ENCODE measurements around the gene TRAPPC3. TPM values are rescaled to one million over a fixed set of nuclear protein-coding genes. Genes with fewer than 3 reads are reported as not detected.

The TRAPPC3 gene
- total RNA-seq, 2 donors from 2014 or later = 62.4 to 63.0 TPM

- ATAC-seq = no peak
- no peak for DNase-seq
- intact Hi-C loops (cut with DNase I, micrococcal nuclease) = no loop called here
Observed at GRCh38 chr1:36135330-36135667, 14.0 kb downstream of the TRAPPC3 start.

DNA sequence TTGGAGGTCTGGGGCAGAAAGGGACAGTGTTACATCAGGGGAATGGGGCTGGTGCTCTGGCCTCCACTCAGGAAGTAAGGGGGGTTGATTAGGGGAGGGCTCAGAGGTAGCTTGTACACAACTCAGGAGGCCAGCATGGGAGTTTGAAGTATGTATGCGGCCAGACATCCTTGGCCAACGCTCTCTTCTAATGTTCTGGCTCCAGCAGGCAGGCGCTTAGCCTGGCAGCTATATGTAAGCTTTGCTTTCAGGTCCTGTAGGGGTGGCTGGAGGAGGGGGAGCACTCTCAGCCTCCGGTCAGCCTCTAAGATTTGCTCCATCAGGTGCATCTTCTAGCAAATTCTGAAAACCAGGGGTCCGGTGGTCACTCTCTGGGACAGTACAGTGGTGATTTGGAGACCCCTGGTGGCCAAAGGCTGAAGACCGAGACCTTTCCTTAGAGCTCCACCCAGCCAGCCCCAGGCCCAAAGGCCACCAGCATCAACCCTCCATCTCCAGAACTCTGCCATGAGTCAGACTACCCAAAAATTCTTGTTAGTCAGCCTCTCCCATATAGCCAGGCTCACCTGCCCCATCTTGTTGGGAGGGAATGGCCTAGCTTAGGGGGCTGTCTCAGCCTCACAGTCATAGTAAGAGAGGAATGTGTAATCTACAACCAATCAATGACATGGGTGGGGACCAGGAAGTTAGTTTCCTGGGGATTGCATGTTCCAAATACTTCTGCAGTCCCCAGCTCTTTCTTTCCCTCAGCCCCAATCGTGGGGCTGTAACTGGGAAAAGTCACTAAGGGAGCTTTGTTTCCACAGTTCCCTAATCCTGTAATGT, 14.6 kb downstream of the TRAPPC3 start:
- DNase-seq (peak in 1 of 2 donors; percentile 62), ATAC-seq (peak; percentile 39)
- intact Hi-C loops (cut with DNase I, micrococcal nuclease) = no loop called here

- intact Hi-C loops (cut with DNase I, micrococcal nuclease) = no loop called here
- DNase-seq (no peak), ATAC-seq (no peak)
Observed at GRCh38 chr1:36134031-36134430, 15.3 kb downstream of the TRAPPC3 start.

- ATAC-seq (peak; percentile 98), DNase-seq (peak; percentile 93 to 95)
- intact Hi-C loops (cut with DNase I, micrococcal nuclease) = no loop called here
Observed at GRCh38 chr1:36133484-36133883, 15.8 kb downstream of the TRAPPC3 start.

DNA sequence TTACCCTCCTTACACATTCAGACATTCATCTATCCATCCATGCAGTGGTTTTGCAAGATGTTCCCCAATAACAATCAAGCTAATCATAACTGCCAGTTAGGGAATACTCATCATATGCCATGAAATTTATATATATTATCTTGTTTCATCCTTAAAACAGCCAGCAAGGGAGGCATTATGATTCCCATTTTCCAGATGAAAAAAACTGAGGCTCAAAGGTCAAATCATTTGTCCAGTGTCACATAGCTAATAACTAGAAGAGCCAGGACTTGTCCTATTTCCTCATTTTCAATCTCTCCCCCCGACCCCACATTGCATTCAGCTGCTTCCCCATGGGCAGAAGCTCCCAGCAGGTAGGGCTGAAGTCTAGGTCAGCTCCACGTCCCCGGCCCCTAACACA, 17.3 kb downstream of the TRAPPC3 start:
- DNase-seq = no peak
- intact Hi-C loops (cut with DNase I, micrococcal nuclease) = no loop called here
- no peak for ATAC-seq

- intact Hi-C loops (cut with DNase I, micrococcal nuclease) = no loop called here
- DNase-seq = no peak
- no peak for ATAC-seq
Observed at GRCh38 chr1:36128905-36129206, 20.4 kb downstream of the TRAPPC3 start.

GRCh38 chr1:36128126-36128904, 21.0 kb downstream of the TRAPPC3 start:
- DNase-seq (no peak), ATAC-seq (no peak)
- intact Hi-C loops (cut with DNase I, micrococcal nuclease) = no loop called here

- DNase-seq (no peak), ATAC-seq (no peak)
- intact Hi-C loops (cut with DNase I, micrococcal nuclease) = no loop called here
Observed at GRCh38 chr1:36126797-36127500, 22.3 kb downstream of the TRAPPC3 start.

- intact Hi-C loops (cut with DNase I, micrococcal nuclease) = no loop called here
- DNase-seq = no peak
- ATAC-seq = no peak
Observed at GRCh38 chr1:36126005-36126716, 23.1 kb downstream of the TRAPPC3 start.

- DNase-seq (peak in 1 of 2 donors; percentile 31), ATAC-seq (peak; percentile 65)
- intact Hi-C loops (cut with DNase I, micrococcal nuclease) = no loop called here
Observed at GRCh38 chr1:36125129-36125991, 23.9 kb downstream of the TRAPPC3 start, which contains the start of gene COL8A2. COL8A2 (minus strand) TSS chr1:36125222; CDS start chr1:36100242, 24,980 bp downstream.

- ATAC-seq = no peak
- no peak for DNase-seq
- intact Hi-C loops (cut with DNase I, micrococcal nuclease) = no loop called here
Observed at GRCh38 chr1:36124404-36125128, 24.7 kb downstream of the TRAPPC3 start.

GRCh38 chr1:36123356-36123755, 25.9 kb downstream of the TRAPPC3 start:
- ATAC-seq = peak; percentile 11
- DNase-seq = peak in 1 of 2 donors; percentile 33
- intact Hi-C loops (cut with DNase I, micrococcal nuclease) = no loop called here

DNA sequence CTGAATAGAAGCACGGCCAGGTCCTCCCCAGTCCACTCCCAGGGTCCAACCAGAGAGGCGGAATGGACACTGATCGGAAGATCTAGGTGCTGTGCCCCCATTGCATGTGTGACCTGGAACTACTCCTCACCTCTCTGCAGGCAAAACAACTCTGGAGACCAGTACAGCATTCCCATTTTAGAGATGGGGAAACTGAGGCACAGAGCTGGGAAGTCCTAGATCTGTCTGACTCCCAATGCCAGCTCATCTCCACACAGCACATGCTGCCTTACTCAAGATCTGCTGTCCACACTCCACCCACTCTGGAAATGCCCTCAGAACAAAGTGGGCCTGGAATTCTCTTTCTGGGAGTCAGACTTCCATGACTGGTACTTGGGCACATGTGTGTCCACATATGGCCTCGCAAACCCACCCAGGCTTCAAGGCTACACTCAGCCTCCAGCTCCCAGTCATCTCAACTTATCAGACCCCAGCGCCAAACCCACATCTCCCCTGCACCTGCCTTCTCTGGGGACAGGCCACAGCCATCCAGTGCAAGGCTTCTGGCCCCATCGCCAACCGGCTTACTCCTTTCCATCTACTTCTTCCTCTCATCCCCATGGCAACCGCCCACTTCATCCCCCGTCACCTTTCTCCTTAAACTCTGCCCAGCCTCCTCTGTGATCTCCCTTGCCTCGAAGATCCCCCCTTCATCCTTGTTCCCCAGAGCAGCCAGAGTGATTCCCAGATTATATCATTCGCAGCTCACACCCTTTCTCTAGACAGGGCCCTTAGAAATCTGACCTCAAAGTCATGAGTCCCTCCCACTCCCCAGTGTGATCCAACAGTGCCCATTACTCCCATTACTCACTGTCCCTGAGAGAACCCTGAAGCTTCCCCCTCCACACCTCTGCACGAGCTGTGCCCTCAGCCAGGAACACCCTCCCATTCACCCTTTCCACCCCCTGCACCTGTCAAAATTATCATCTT, 26.9 kb downstream of the TRAPPC3 start:
- ATAC-seq (no peak), DNase-seq (no peak)
- intact Hi-C loops (cut with DNase I, micrococcal nuclease) = no loop called here

GRCh38 chr1:36119456-36119855, 29.8 kb downstream of the TRAPPC3 start:
- DNase-seq = no peak
- no peak for ATAC-seq
- intact Hi-C loops (cut with DNase I, micrococcal nuclease) = no loop called here

DNA sequence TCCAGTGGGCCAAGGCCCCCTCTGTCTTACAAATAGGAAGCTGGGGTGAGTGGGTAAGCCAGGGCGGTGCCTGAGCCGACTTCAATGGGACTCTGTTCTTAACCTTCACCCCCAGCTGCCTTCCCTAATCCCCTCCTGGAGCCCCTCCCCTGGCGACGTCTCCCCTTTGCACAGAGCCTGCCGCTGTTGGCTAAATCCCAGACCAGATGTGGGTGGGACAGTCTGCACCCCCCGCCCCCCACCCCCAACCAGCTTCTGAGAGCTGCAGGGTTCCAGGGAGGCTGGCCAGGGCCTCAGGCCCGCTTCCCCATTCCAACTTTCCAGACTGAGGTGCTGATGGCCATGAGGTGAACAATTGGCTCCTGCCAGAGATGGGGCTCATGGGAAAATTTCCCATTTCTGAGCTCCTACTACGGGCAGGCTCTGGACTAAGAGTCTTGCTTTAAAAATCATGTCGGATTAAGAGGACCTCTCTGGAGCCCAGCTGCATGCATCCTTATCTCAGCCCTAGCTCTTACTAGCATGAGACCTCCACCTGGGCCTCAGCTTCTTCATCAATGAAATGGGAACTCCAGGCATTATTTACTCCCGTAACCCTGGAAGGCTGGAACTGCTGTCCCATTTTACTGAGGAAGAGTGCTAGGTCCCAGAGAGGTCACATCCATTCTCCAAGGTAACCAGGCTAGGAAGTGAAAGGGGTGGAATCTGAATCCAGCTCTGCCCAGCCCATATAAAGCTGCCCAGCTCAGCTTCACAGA, 30.7 kb downstream of the TRAPPC3 start:
- ATAC-seq (no peak), DNase-seq (no peak)
- intact Hi-C loops (cut with DNase I, micrococcal nuclease) = no loop called here

- no peak for ATAC-seq
- DNase-seq = no peak
Observed at GRCh38 chr1:36116901-36117300, 32.4 kb downstream of the TRAPPC3 start.

More at GRCh38 chr1:36116901-36117300, 32.4 kb downstream of the TRAPPC3 start:
- intact Hi-C loops (cut with DNase I, micrococcal nuclease) = no loop called here

Measured in left colon (tissue), 2 donors.